Skin epidermis (tissue), 12 donors: ENCODE data around the gene ICOS.
"Not testable (repeated sequence)": the region's sequence is repeated elsewhere in the genome, so short reads cannot be mapped to it uniquely, and the experiment has no call there.

Experiments used
- H3K27ac ChIP-seq, 21 experiments: fragments of 200-600 bp; sonication (generic) in 11 of 21; one replicate each; pipeline ENCODE4 v1.5.0; 2020; ENCODE audit warnings: mild to moderate bottlenecking in 3 of 21, inconsistent platforms in 2 of 21, moderate library complexity in 2 of 21
- H3K4me3 ChIP-seq, 7 experiments: fragments of 200-600 bp; sonication (generic) in 2 of 7; one replicate each; pipeline ENCODE4 v1.5.0; 2020; ENCODE audit warnings: inconsistent platforms in 2 of 7, mild to moderate bottlenecking in 2 of 7, moderate library complexity in 1 of 7

Gene ICOS

DNA sequence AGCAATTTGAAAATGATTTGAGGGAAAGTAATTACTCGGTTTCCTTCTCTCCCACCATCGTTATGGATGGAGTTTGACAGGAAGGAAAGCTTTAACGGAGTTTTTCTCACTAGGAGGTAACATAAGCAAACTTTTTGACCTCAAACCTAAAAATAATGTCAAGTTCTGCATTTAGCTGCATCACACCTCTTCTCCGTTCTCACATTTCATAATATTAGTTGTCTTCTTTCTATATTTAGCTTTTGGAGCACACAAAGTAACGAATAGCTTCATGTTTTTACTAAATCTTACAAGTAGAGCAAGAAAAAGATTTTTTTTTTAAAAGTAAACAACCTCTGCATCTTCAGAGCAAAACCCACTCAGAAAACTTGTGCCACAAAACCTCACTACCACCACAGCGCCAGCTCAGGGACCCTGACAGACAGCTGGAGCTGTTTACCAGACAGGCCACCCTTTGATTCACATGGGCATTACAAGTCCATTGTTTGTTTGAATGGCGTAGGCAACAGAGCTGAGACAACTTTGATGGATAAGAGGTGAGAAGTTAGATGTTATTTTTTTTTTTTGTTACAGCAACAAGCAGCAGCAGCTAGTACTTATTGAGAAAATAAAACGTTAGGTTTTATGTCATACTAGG is 21.9 kb upstream of the ICOS start:
- no peak overlapping the region for H3K4me3 ChIP-seq
- peak overlapping the region in 4 of 21 experiments; percentile 1 to 48 (median 22) for H3K27ac ChIP-seq

DNA sequence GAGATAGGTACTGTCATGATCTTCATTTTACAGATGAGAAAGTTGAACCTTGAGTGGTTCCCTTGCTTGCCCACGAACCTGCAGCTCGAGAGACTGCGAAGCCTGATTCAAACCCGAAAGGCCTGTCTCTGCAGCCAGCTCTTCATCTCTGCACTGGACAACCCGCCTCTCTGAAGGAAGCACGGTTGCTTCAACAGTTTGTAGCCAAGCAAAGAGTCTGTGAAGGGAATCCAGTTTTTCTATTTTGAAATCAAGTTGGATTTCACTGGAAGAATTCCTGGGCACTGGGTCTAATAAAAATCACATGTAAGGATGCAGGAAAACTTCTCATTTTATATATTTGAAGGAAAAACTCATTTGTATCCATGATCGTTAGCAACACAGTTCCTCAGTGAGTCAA is 21.3 kb upstream of the ICOS start:
- no peak overlapping the region for H3K4me3 ChIP-seq
- peak overlapping the region in 4 of 21 experiments; percentile 1 to 48 (median 22) for H3K27ac ChIP-seq

DNA sequence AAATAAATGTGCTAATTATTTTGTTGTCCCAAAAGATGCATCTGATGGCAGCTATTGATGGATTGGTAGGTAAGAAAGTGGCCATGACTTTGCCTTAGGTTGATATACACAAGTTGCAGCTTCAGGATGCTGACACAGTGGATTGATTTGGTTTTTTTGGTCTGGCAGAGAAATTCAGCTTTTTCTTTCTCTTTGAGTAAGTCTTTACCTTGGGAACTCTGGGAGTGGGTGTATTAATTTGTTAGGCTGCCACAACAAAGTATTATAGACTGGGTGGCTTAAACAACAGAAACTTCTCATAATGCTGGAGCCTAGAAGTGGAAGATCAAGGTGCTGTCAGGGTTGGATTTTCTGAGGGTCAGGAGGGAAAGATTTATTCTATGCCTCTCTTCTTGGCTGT is 19.8 kb upstream of the ICOS start:
- Histone ChIP-seq H3K27ac (no peak overlapping the region), H3K4me3 (no peak overlapping the region)

DNA sequence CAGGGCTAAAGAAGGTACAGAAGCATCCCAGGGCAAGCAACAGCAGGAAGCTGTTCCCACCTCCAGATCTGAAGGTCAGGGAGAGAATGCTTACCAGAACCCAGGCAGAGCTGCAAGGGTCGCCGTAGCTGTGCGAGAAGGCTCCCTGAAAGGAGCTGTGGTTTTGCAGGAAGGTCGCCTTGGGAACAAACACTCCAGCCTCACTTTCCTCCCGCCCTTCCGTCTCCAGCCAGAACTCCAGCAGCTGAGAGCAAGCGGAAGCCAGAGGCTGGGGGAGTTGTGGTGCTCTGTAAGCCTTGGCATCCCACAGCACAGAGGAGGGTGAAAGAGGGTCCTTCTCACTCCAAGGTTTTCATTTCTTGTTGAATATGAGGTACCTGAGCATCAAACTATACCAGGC is 18.3 kb upstream of the ICOS start:
- Histone ChIP-seq H3K4me3 (no peak overlapping the region), H3K27ac (no peak overlapping the region)

- no peak overlapping the region for H3K27ac ChIP-seq
- H3K4me3 ChIP-seq, result no peak overlapping the region
These were observed 17.7 kb upstream of the ICOS start for GRCh38 chr2:203918839-203919238.

GRCh38 chr2:203925512-203926158 is 10.9 kb upstream of the ICOS start:
- Histone ChIP-seq H3K27ac (no peak overlapping the region), H3K4me3 (no peak overlapping the region)

DNA sequence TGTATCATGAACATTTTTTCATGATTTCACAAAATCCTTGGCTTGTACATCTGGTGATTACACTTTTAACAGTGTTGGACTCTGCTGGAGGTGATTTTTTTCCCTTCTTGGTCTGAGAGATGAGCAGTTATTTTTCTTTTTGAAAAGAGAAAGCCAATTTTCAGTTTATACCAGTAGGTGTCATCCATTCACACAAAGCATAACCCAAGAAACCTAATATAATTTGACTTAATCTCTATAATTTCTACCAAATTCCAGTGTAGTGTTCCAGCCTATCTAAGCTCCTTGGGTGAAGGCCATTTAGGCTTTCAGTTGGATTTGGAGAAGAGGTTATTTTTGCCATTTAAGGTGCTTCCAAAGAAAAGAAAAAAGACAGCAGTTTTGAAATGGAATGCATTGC is 7.7 kb upstream of the ICOS start:
- H3K27ac ChIP-seq, result no peak overlapping the region
- no peak overlapping the region for H3K4me3 ChIP-seq

DNA sequence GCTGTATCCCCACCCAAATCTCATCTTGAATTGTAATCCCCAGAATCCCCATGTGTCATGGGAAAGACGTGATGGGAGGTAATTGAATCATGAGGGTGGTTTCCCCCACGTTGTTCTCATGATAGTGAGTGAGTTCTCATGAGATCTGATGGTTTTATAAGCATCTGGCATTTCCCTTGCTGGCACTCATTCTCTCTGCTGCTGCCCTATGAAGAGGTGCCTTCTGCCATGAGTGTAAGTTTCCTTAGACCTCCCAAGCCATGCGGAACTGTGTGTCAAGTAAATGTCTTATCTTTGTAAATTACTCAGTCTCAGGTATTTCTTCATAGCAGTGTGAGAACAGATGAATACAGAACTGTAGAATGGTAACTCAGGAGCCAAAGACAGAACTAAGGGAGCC is 5.3 kb upstream of the ICOS start:
- not testable (repeated sequence) for H3K27ac ChIP-seq, H3K4me3 ChIP-seq

DNA sequence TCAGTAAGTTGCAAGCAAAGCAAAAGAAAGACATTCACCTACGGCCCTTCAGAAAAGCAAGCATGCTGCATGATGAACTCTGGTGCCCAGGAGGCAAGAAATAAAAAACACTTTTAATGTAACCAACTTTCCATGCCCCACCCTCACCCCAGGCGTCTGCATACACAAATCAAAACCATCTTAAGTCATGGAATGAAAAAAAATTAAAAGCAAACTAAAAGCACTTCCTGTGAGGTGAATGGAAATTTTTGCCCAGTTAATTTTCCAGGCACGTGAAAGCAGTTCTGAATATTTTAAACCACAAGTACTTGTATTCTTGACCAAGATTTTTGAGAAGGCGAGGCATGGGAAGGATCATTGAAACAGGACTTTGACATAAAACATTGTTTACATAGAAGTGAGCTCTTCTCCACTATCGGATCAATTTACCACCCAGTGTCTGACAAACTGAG is 2.5 kb upstream of the ICOS start:
- no peak overlapping the region for H3K4me3 ChIP-seq
- H3K27ac ChIP-seq, result peak overlapping the region in 11 of 21 experiments; percentile 6 to 79 (median 47)

DNA sequence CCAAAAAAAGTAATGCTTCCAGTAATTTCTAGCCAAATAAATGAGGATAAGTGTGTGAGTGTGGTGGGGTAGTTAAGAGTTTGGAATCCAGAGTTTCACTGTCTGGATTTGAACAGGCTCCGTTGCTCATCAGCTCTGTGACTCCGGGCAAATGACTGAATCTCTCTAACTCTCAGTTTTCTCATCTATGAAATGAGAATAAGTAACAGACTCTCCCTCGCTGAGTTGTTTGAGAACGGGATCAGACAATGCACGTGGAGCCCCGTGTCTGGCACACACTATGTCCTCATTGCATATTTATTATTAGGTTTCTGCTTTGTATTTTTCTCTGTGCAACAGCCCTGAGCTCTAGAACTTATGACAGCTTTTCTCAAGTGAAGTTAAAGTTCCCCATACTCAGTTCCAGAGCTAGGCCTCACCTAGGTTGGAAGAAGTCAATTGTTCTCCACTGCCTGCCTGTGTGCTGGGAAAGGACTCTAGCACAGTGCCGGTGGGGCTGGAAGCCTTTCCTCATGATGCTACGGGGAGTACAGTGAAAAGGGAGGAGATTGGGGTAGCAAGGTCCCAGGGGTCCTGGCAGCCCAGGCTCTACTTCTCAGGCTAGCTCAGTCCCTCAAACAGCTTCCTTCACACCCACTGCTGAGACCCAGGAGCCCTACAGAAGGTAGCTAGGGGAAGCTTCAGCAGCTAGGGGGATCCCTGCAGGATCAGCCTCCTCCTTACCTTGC is 1.7 kb upstream of the ICOS start:
- Histone ChIP-seq H3K27ac (peak overlapping the region in 14 of 21 experiments; percentile 6 to 79 (median 49)), H3K4me3 (no peak overlapping the region)

- Histone ChIP-seq H3K4me3 (no peak overlapping the region), H3K27ac (peak overlapping the region in 13 of 21 experiments; percentile 6 to 79 (median 51))
These were observed 995 bp upstream of the ICOS start for GRCh38 chr2:203935568-203935967.

GRCh38 chr2:203936949-203937348 is 386 bp downstream of the ICOS start:
- H3K4me3 ChIP-seq, result peak overlapping the region; percentile 5 to 30 (median 8)

DNA sequence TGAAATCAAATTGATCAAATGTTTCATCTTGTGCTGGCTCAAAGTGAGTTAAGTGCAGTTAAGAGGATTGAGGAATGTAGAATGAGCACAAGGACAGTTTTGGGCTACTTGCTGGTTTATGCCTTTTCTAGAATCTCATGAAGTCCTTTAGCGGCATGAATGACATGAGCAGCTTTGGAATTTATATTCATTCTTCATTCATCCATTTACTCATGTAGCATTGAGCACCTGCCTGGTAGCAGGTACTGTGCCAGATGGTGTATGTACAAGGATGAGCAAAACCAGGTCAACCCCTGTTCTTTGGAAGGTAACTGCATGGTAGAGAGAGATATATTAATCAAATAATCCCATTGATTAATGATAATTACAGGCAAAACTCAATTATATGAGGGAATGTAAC is 1.2 kb downstream of the ICOS start:
- H3K27ac ChIP-seq, result peak overlapping the region in 6 of 21 experiments; percentile 1 to 79 (median 48)
- peak overlapping the region; percentile 6 to 30 (median 12) for H3K4me3 ChIP-seq

More at GRCh38 chr2:203936949-203937348, 386 bp downstream of the ICOS start:
- peak overlapping the region in 9 of 21 experiments; percentile 29 to 79 (median 50) for H3K27ac ChIP-seq

DNA sequence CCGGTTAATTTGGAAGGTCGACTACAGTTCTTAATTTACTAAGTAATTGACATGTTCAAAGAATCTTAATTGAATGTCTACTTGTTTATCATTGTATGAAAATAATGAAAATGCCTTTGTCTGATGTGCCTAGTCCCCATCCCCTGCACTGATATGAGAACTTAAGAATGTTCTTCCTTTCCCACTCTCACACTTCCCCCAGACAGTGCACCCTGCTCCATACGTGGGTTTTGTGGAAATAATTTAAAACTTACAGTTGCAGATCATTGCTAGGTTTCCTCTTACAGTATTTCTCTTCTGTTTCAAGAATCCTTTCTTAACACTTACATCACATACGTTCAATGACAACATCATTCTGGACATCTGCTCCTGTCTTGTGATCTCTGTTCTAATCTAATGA is 3.5 kb downstream of the ICOS start:
- H3K4me3 ChIP-seq, result peak overlapping the region in 4 of 7 experiments; percentile 13 to 30 (median 26)

DNA sequence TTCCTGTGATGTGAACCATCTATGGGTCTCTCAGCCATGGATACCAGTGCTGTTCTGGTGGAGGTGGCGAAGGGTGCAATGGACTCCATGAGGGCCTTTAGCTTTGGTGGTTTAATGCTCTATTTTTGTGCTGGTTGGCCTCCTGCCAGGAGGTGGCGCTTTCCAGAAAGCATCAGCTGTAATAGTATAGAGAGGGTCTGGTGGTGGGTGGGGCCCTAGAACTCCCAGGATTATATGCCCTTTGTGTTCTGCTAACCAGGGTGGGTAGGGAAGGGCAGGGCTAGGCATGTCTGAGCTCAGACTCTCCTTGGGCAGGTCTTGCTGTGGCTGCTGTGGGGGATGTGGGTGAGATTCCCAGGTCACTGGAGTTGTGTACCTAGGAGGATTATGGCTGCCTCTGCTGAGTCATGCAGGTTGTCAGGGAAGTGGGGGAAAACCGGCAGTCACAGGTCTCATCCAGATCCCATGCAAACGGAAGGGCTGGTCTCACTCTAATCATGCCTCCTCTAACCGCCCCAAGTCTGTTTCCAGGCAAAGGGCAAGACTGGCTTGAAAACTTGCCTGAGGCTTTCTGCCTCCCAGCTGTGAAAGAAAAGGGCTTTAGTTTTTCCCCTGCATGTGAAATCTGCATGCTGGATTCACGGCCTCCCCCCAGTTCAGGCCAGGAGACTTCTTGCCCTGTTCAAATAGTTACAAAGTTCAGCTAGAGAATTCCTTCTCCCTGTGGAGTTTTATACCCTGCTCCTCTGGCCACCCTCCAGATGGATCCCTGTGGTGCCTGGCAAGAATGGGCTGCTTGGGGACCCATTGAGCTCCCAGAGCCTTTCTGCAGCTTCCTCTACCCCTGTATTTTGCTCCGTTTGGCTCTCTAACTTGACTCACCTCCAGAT is 7.2 kb downstream of the ICOS start:
- not testable (repeated sequence) for H3K27ac ChIP-seq, H3K4me3 ChIP-seq

More for the DNA sequence above, 3.5 kb downstream of the ICOS start:
- H3K27ac ChIP-seq, result peak overlapping the region in 4 of 21 experiments; percentile 12 to 79 (median 32)

DNA sequence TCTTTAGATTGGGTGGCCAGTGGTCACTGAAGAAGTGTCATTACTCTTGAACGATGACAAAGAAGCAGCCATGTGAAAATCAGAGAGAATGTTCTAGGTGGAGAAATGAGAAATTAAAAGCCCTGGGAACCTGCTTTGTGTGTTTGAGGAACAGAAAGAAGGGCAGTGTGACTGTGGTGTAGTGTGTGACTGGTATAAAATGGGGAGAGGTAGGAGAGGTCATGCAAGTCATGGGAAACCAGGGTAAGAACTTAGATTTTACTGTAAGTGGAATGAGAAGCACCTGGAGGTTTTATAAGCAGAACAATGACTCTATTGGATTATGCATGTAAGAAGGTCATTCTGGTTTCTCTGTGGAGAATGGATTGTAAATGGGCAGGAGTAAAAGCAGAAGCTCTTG is 12.2 kb downstream of the ICOS start:
- Histone ChIP-seq H3K27ac (peak overlapping the region in 1 of 21 experiments; percentile 47), H3K4me3 (no peak overlapping the region)

DNA sequence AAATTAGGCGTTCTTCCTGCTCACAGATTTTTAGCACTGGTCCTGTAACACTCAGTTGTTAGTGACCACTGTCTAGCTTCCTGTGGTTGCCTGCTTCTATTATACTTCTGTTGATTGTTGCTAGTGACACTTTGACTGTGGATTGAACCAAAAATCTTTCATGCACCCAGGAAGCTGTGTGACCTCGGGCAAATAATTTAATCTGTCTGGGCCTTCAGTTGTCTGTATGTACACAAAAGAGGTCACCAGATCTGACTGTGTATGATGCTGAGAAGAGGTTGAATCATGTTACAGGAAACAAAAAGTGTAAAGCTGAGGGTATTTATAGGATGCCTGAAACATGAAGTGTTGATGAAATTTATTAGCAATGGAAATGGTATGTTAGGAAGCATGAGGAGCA is 12.7 kb downstream of the ICOS start:
- H3K27ac ChIP-seq, result peak overlapping the region in 1 of 21 experiments; percentile 47
- H3K4me3 ChIP-seq, result no peak overlapping the region

DNA sequence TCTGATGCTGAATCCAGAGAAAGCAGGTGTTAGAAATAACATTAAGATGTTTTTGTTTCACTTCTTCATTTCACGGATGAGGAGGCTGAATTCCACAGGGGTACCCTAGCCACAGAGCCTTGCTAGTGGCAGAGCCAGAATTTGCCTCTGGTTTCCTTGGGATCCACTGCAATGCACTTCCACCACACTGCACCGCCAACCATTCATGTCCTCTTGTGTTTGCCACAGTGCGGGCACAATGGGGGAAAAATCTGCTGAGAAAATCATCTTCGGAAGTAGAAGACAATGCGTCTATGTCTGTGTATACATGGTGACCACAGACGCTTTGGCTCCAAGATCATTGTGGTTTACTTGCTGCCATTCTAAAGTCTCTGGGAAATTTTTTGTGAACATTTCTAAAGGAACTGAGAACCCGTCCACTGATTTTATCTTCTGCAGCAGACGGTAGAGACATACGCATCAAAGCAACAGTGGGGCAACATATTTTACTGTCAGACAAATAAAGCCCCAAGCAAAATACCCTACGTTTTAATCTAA is 14.9 kb downstream of the ICOS start:
- Histone ChIP-seq H3K27ac (peak overlapping the region in 2 of 21 experiments; percentile 3 to 31), H3K4me3 (no peak overlapping the region)

DNA sequence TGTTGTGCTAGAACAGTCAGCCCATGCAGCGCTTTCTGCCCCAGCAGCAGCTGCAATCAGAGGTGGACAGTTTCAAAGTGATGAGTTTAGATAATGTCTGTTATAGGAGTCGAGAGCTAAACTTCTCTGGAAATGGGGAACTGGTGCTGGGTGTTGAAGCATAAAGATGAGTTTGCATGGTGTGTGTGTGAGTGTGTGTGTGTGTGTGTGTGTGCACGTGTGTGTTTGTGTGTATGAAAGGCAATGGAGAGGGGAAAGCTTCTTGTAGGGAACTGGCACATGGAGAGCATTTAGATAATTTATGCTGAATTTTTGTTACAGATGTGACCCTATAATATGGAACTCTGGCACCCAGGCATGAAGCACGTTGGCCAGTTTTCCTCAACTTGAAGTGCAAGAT is 22.7 kb downstream of the ICOS start:
- Histone ChIP-seq H3K4me3 (no peak overlapping the region), H3K27ac (no peak overlapping the region)
